Measurements from ENCODE around the gene MSH6. TPM values are rescaled to one million over a fixed set of nuclear protein-coding genes. Genes with fewer than 3 reads are reported as not detected.

MSH6 gene
- polyA plus RNA-seq, 1 donor (not counting 4 experiments of a cell fraction or from before 2014, with no cell fraction given), result 35.4 TPM

DNA sequence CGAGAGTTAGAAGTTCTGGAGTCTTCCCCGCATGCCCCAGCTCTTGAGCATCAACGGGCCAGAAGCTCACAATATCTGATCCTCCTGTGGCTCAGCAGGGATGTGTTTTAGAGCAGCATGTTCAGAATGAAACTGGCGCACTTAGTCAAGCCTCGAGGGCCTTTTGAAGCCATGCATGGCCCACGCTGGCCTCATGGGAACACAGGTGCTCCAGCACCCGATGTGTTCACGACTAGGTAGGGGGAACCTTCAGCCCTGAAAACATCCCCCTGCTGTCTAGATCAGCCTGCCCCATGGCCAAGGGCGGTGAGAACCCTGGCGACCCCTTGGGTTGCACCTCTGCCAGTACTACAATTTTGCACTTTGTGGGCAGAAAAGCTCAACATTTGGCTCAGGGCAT, 32.8 kb downstream of the MSH6 start:
- DNase-seq (ENCODE audit: low read depth, low spot score), result no peak
- H4K20me1 ChIP-seq (ENCODE audit: control insufficient read depth, extremely low read depth, insufficient read depth, low read length), result no peaks in the 10 kb centered on the region
- peaks cover 15 to 20% of the 10 kb centered on the region in 2 experiments for H3K36me3 ChIP-seq (ENCODE audit: control insufficient read depth in 2 of 2, extremely low read depth in 1 of 2, insufficient read depth in 2 of 2, low read length in 2 of 2)
- no peaks in the 10 kb centered on the region for H3K9me3 ChIP-seq (ENCODE audit: control insufficient read depth, low read depth, low read length)
- TF ChIP-seq EZH2 (IDR thresholded peaks at IDR 0.05; ENCODE audit: low read length), result no peak
- TF ChIP-seq, protein P1, sequence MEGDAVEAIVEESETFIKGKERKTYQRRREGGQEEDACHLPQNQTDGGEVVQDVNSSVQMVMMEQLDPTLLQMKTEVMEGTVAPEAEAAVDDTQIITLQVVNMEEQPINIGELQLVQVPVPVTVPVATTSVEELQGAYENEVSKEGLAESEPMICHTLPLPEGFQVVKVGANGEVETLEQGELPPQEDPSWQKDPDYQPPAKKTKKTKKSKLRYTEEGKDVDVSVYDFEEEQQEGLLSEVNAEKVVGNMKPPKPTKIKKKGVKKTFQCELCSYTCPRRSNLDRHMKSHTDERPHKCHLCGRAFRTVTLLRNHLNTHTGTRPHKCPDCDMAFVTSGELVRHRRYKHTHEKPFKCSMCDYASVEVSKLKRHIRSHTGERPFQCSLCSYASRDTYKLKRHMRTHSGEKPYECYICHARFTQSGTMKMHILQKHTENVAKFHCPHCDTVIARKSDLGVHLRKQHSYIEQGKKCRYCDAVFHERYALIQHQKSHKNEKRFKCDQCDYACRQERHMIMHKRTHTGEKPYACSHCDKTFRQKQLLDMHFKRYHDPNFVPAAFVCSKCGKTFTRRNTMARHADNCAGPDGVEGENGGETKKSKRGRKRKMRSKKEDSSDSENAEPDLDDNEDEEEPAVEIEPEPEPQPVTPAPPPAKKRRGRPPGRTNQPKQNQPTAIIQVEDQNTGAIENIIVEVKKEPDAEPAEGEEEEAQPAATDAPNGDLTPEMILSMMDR (optimal IDR thresholded peaks at IDR 0.05 in 1 of 3, IDR thresholded peaks at IDR 0.05 in 1 of 3, conservative IDR thresholded peaks at IDR 0.05 in 1 of 3; ENCODE audit: extremely low read depth in 1 of 3, insufficient read depth in 2 of 3, low read length in 3 of 3), result no peak
- no peak overlapping the region for H3K9ac ChIP-seq (ENCODE audit: control insufficient read depth, extremely low read depth, insufficient read depth, low read length)
- H3K4me3 ChIP-seq (ENCODE audit: control insufficient read depth in 2 of 3, extremely low read depth in 1 of 3, insufficient read depth in 2 of 3, low read depth in 1 of 3, low read length in 3 of 3), result no peak overlapping the region
- dilution Hi-C loops (cut with MboI; ENCODE audit: extremely low pct_ligation_motif_present, low sequenced_read_pairs), result no loop called here
- H3K4me1 ChIP-seq (ENCODE audit: control insufficient read depth, extremely low read depth, insufficient read depth, low read length), result no peaks in the 10 kb centered on the region
- no peaks in the 10 kb centered on the region for H3K27me3 ChIP-seq (ENCODE audit: control insufficient read depth, extremely low read depth, insufficient read depth, low read length)
- no peak overlapping the region for H3K4me2 ChIP-seq (ENCODE audit: control insufficient read depth, extremely low read depth, insufficient read depth, low read depth, low read length)
- H3K9me1 ChIP-seq (ENCODE audit: control insufficient read depth, extremely low read depth, insufficient read depth, low read length), result no peaks in the 10 kb centered on the region
- no peak overlapping the region for H2AFZ ChIP-seq (ENCODE audit: control insufficient read depth, low read length)
- no peak overlapping the region for H3K27ac ChIP-seq (ENCODE audit: control insufficient read depth, insufficient read depth, low read length)
- no peaks in the 10 kb centered on the region for H3K79me2 ChIP-seq (ENCODE audit: control insufficient read depth, insufficient read depth, low read length)
- FAIRE-seq, result no peak

DNA sequence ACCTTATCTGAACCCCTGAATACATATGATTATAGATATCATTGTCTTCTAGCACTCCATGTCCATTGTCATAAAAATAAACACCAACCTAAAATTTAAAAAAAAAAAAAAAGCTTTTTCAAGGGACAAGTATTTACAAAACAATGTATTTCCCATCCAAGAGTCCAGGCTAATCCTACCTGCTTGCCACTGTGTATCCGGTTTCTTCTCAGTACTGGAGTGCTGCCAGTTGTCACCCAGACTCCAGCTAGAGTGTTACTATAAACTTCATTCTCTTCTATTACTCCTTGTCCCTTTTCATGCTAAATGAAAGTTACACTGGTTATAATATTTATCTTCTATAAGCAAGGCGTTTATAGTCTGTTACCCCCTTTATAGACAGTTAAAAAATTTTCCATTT, 35.8 kb downstream of the MSH6 start:
- peaks cover 14 to 25% of the 10 kb centered on the region in 2 experiments for H3K36me3 ChIP-seq (ENCODE audit: control insufficient read depth in 2 of 2, extremely low read depth in 1 of 2, insufficient read depth in 2 of 2, low read length in 2 of 2)
- no peaks in the 10 kb centered on the region for H3K9me1 ChIP-seq (ENCODE audit: control insufficient read depth, extremely low read depth, insufficient read depth, low read length)
- DNase-seq (ENCODE audit: low read depth, low spot score) (no peak), FAIRE-seq (no peak)
- H3K4me1 ChIP-seq (ENCODE audit: control insufficient read depth, extremely low read depth, insufficient read depth, low read length), result no peaks in the 10 kb centered on the region
- H3K27ac ChIP-seq (ENCODE audit: control insufficient read depth, insufficient read depth, low read length), result no peak overlapping the region
- H3K4me2 ChIP-seq (ENCODE audit: control insufficient read depth, extremely low read depth, insufficient read depth, low read depth, low read length), result no peak overlapping the region
- no peak overlapping the region for H3K9ac ChIP-seq (ENCODE audit: control insufficient read depth, extremely low read depth, insufficient read depth, low read length)
- H4K20me1 ChIP-seq (ENCODE audit: control insufficient read depth, extremely low read depth, insufficient read depth, low read length), result no peaks in the 10 kb centered on the region
- no peak overlapping the region for H2AFZ ChIP-seq (ENCODE audit: control insufficient read depth, low read length)
- H3K79me2 ChIP-seq (ENCODE audit: control insufficient read depth, insufficient read depth, low read length), result no peaks in the 10 kb centered on the region
- TF ChIP-seq EZH2 (IDR thresholded peaks at IDR 0.05; ENCODE audit: low read length), result no peak
- TF ChIP-seq, protein P1 (optimal IDR thresholded peaks at IDR 0.05 in 1 of 3, IDR thresholded peaks at IDR 0.05 in 1 of 3, conservative IDR thresholded peaks at IDR 0.05 in 1 of 3; ENCODE audit: extremely low read depth in 1 of 3, insufficient read depth in 2 of 3, low read length in 3 of 3), result no peak
- H3K4me3 ChIP-seq (ENCODE audit: control insufficient read depth in 2 of 3, extremely low read depth in 1 of 3, insufficient read depth in 2 of 3, low read depth in 1 of 3, low read length in 3 of 3), result no peak overlapping the region
- no peaks in the 10 kb centered on the region for H3K9me3 ChIP-seq (ENCODE audit: control insufficient read depth, low read depth, low read length)
- no peaks in the 10 kb centered on the region for H3K27me3 ChIP-seq (ENCODE audit: control insufficient read depth, extremely low read depth, insufficient read depth, low read length)
- dilution Hi-C loops (cut with MboI; ENCODE audit: extremely low pct_ligation_motif_present, low sequenced_read_pairs), result no loop called here
